Amniotic stem cell (primary cell): ENCODE results near the gene VEPH1.

Experiments
- DNase-seq: peaks from one replicate; lab custom pipeline; 2025; lab: John Stamatoyannopoulos, UW

VEPH1 gene

DNA sequence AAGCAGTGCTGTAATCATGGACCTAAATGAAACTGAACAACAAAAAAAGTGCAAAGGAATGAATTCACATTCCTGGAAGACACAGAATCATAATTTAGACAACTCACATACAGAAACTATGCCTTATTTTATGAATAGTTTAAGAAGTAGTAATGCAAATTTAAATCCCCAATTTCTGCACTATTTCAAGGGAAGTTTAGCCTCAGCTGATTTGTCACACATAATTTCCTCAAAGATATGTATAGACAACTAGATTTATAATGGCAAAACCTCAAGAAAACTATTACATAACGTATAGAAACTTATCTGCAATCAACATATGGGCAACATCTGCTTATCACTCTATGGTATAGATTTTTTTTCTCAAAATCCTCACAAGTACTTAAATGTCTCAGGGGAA, 74.4 kb downstream of the VEPH1 start:
- DNase-seq: no peak

DNA sequence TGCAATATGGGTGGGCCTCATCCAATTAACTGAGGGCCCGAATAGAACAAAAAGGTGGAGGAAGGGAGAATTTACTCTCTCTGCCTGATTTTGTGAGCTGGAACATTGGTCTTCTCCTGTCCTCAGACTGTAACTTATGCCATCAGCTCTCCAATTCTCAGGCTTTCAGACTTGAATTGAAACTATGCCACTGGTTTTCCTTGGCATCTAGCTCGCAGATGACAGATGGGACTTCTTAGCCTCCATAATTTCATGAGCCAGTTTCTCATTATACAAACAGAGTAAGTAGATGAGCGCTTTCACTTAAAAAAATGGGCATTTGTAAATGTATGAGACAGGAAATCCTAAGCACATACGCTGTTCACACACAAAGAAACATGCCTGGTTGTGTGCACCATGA, 75.3 kb downstream of the VEPH1 start:
- DNase-seq: no peak

DNA sequence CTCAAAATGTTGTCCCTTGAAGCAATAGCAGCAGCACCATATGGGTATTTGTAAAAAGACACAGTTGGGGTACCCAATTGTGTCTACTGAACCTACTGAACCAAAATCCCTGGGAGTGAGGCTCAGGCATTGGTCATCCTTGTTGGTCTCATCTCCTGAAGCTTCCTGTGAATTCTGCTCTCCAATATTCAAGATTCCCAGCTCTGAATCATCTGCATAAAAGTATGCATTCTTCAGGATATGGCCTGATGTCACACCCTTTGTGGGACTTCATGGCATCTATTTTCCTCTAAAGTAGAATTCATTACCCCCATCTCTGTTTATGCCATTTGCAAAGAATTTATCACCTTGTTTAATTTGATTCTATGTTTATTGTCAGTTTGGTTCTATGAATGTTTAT, 79.9 kb downstream of the VEPH1 start:
- no peak for DNase-seq

DNA sequence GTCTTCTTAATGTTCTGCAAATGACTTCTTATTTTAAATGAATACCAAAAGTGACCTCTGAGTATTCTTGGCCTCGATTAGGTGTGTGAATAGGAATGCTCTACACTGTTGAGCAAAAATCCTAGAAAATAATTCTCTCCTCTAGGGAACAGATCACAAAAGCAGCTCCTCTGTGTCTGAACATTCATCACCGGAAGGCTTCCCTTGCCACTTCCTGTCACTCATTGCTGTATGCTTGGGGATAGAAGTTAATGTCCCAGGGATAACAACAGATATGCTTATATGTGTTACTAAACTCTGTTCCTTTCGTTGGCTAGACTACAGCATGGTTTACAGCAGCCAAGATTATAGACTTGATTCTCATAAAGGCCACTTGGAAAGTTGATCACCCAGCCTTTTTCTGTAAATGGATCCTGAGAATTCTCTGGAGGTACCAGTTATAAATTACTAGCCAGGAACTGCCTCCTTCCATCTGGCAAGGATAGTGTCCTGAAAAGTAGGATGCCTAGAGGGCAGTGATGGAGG, 82.5 kb downstream of the VEPH1 start:
- no peak for DNase-seq

DNA sequence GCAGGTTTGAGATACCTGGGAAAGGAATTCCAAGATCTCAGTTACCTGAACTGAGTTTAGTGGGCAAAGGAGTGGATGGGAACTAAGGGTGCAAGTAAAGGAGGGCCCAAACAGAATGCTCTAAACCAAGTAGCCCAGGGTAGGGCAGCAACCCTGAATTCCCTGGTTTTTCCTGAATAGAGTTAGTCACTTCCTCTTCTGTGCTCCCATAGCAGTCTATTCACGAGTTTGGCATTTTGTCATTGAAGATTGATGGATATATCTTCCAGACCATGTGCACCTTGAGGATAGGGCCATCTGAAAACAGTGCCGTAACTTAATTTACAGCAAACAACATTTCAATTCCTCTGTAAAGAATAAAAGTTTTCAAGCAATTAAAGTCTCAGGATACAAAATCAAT, 85.1 kb downstream of the VEPH1 start:
- DNase-seq: no peak

DNA sequence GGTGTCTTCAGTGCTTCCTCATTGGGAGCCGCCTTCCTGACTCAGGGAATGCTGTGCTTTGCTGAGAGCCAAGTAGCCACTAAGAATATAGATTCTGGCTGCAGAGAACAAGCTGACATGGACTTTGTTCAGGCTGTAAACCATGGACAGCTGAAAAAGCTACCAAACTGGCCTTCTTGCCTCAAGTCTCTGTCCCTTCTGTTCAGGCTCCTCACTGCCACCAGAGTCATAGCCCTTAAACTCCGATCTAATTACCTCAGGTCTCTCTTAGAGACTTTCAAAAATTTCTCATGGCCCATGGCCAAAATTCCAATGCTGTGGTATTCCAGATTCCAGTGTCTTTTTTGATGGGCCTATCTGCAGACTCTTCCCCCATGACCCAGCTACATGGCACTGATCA, 86.0 kb downstream of the VEPH1 start:
- DNase-seq: no peak

DNA sequence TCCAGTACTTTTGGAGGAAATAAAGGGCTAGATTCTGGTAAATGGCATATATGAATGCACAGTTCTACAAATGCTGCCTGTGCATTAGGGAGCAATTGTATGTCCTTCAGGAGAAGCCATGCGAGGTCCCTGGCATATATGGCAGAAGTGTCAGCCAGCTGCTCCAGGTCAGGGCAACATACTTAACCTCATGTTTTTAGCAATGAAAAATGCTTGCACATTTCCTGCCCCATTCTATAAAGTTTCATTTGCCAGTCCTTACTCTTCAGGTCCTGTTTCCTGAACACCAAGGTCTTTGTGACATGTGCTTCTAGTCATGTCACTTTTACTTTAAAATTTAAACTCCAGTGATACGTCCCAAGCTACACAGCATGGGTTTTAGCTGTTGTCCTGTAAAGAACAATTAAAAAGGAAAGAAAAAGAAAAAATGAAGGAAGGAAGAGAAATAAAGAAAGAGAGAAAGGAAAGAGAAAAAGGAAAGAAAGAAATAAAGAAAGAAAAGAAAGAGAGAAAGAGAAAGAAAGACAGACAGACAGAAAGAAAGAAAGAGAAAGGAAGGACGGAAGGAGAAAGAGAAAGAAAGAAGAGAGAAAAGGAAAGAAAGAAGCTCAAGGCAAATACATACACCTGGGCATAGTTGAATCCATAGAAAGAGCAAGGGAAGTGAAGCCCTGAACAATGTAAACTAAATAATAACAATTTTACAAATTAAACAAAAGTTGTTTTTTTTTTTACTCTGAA, 86.7 kb downstream of the VEPH1 start:
- DNase-seq: no peak

DNA sequence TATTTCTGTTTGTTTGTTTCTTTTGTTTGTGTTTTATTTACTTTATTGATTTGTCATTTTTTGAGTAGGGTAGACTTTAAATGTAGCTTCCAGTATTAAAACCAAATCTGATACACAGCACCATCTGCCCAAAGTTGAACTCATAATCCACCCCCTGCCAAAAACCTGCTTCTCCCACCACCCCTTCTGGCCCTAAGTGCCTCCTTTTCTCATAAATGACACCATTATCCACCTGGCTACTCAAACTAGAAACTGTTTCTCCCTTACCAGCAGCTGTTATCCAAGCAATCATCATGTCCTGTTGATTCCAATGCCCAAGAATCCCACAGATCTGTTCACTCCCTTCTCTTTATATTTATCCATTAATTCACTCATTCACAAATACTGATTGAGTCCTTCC, 88.4 kb downstream of the VEPH1 start:
- DNase-seq: no peak

DNA sequence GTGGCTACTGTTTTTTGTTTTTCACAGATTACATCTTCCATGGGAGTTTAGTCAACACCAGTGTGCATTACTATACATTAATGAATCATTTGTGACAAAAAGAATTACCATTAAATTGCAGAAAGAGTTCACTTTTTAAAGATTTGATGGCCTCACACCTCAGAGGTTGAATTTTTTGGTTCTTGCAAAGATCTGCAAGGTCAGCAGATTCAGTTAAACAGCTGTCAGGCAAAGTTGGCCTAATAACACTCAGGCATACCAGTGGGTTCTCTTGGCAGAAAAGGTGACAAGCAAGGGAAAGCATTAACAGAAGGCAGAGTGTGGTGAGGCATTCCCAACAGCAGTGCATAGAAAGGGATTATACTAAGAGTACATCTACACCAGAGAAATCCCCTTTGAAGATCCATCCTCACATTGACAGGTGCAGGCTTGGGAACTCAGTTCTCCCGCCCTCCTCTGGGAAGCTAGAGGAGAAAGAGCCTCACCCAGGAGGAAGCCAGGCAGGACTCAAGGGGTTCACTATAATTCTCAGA, 90.8 kb downstream of the VEPH1 start:
- DNase-seq: no peak

DNA sequence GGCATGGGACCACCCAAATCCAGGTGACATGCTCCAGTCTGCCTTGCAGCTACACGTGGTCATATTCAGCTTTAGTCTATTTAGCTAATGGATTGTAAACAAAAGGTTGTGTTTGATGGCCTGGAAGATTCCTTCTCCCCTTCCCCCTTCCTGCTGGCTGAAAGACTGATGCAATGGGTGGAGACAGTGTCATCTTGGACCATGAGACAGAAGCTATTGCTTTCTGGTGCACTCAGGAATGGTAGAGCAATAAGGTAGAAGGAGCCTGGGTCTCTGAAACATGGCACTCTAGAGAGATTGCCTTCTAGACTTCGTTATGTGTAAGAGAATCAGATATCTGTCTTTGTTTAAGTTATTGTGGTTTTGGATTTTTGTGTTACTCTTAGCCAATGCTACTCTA, 92.3 kb downstream of the VEPH1 start:
- DNase-seq: no peak

DNA sequence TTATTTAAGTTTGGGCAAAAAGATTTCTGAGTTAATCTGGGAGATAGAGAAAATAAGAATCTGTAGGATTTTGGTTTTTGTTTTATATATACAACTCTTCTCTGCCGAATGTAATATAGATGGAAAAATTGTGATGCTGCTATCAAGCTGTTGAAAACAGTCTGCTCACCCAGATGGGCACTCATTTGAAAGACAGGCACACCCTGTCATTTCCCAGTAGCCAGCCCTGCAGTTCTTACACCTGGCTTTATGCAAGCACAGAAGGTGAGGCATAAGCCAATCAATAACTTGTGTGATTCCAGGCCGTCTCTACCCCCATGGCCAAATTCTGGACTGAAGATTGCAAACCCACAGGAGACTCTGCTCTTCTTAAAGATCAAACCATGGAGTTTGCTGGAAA, 93.7 kb downstream of the VEPH1 start:
- DNase-seq: no peak

DNA sequence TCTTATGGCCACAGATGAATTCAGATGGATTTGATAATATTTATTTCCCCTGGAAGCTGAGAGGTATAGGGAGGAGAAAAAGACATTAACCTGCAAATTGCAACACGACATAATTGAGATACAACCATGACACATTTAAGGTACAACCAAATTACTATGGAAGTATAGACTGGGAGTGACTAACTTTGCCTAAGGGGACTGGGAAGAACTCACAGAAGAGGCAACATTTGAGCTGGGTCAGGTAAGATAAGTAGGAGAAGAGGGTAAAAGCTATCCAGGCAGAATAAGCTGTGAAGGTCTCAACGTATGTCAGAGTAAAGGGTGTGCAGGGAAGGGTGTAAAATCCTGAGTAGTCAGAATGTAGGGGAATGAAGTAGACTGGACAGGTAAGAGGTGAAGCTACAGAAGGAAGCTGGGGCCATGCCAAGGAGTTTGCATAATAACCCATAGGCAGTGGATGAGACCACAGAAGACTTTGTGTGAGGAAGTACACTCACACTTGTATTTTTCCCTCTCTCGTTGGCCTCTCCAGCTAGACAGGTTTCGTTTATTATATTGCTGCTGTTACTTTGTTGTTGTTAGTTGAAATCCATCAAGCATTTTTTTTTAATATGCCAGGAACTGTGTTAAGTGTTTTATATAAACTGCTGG, 94.6 kb downstream of the VEPH1 start:
- DNase-seq: no peak

DNA sequence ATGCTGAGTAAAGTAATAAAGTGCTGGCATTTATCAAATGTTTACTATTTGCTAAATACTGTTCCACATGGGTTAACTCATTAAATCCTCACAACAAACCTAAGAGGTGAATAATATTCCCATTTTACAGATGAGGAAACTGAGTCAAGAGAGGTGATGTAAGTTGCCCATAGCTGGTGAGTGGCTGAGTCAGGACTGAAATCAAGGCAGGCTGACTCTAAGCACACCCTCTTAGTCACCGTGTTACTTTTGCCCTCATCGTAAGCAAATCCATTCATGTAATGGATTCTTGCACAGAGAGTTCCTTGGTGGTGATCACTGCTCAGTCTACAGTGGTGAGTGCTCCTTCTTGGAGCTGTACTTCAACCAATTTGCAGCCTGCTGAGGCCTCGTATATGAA, 95.4 kb downstream of the VEPH1 start:
- DNase-seq: no peak

DNA sequence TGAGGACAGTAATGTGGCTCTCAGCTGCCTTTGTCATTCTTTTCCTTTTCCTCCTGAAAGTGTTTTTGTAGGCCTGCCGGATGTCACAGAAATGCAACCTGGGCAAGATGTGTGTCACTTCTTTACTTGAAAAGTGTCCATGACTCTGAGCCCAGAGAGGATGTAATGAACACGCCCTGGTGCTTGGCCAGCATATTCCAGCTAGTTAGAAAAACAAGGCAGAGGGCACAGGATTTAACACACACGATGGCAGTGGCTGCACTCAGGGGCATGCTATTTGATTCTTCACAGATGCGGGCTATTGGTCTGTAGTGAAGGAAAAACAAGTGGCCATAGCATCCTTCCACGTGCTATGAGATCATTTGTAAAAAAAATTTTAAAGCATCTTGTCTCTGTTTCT, 96.8 kb downstream of the VEPH1 start:
- no peak for DNase-seq

DNA sequence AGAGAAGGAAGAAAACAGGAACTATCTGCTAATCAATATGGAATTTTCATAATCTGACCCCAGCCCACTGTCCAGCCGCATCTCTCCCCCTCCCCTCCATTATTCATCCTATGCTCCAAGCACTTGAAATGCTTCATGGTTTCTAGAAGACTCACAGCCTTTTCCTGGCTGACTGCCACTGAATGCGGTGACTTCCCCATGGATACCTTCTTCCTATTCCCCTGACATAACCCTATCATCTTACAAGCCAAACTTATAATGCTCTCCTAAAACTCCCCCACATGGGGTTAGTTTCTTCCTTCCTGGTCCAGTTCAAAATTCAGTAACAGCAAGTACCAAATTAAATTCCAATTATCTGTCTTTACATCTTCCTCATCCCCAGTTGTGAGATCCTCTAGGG, 97.8 kb downstream of the VEPH1 start:
- no peak for DNase-seq

DNA sequence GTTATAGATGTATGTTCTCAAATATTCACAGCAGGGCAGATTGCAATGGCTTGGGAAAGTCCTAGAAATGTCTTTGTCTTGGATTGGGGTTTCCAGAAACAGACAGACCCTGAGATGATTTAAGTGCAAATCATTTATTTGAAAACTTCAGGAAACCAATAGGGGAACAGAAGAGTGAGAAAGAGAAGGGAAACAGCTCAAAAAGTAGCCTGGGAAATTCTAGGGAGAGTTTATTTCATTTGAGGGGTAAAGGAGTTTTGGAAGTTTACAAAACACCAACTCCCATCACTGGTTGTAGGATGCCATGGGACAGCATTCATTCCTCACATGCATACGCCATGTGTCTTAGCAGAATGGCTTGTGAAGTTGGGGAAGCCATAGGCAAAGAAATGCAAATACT, 98.8 kb downstream of the VEPH1 start:
- DNase-seq: no peak

DNA sequence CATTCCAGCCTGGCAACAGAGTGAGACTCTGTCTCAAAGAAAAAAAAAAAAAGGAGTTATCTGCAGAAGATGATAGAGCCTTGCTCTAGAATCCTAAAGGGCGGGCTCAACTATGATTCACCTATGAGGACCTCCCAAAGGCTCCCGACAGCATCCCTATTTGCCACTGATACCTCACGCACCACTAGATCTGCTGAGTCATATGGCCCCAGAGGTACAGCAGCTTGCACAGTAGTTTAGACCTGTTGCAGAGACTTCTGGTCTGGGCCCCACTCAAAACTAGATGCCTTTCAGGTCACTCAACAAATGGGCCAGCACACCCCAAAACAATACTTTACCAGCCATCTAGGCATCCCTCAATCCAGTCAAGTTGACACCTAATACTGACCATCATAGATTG, 104.6 kb downstream of the VEPH1 start:
- DNase-seq: no peak

DNA sequence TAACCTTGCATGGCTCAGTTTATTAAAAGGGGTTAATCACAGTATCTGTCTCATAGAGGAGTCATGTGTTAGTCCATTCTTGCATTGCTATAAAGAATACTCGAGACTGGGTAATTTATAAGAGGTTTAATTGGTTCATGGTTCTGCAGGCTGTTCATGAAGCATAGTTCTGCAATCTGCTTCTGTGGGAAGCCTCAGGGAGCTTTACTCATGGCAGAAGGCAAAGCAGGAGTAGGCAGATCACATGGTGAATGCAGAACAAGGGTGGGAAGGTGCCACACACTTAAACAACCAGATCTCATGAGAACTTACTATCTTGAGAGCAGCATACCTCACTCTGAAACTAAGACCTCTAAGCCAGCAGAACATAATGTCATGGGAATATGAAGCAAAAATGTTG, 108.8 kb downstream of the VEPH1 start:
- DNase-seq: no peak

DNA sequence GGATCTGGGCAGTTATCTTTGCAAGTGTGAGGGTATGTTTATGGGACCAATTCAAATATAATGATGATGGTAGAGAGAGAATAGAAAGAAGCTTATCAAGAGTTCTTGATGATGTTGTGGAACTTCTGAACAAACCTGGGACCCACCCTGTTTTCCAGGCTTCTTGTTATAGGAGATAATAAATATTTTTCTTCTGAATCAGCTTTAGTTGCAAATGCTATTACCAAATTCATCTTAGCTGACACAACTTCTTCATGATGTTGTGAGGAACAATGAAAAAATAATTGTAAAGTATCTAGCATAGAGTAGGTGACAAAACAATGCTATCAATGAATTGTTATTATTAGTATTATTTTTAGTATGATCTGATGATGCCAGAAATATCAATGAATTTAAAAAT, 110.1 kb downstream of the VEPH1 start:
- no peak for DNase-seq

DNA sequence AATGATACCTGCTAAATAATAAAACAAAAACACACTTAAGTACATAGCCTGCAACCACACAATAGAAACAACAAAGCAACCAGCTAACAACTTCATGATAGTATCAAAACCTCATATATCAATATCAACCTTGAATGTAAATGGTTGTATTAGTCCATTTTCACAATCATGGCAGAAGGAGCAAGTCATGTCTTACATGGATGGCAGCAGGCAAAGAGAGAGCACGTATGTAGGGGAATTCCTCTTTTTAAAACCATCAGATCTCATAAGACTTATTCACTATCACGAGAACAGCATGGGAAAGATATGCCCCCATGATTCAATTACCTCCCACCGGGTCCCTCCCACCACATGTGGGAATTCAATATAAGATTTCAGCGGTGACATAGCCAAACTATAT, 111.1 kb downstream of the VEPH1 start:
- DNase-seq: no peak

DNA sequence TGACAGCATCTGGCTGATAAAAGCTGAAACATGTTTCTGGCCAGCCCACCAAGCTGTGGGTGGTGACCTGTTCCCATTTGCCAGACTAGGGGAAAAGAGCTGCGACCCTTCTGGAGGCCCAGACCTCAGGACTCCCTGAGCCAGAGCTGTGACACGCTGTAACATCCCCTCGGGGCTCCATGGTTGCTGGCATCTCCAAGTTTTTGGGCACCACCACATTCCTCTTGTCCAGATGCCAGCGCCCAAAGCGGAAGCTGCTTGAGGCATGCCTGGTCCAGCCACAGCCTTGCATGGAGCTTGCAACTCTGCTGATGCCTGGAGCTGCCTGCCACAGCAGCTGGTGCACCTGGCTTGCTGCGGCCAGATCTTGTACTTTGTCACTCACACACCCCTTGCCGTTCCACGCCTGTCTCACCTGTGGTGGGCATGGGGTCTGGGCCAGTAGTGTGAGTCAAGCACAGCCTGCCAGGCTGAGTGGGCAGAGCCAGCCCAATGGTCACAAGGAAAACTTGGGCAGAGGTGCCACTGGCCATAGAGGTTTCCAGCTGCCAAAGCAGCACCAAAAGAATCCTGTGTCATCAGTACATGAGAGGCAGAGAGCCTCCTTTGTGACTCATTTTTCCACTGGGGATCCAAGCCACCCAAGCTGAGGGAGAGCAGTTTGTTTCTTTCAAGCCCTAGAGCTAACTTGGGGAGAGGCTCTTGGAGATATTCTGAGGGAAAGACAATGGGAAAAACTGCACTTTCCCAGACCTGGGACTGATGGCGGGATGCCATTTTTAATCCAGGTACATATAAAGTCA, 112.3 kb downstream of the VEPH1 start:
- DNase-seq: no peak

DNA sequence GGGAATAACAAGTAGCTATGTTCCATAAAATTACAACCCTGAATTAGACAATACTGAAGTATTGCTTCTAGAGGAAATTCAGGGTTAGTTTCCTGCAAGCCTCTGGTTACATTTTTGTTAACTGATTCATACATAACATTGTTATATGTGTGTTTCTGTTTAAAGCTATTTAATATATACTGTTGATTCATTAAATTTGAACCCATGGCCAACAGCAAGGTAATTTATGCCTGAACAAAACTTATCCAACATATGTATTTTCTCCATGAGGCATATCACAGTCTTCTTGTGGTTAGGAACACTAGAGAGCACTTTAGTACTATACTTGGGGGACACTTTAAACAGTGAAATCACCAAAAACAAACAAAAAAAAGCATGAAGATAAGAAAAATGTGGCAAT, 114.2 kb downstream of the VEPH1 start:
- no peak for DNase-seq
